GM12878 (cell line): Measurements from ENCODE around the gene MSH3. TPM values are rescaled to one million over a fixed set of nuclear protein-coding genes. Genes with fewer than 3 reads are reported as not detected.

Experiments
- ATAC-seq: fragments of 200-7000 bp; cut with Tn5 transposase; 3 replicates; pipeline ENCODE4 v1.9.1; 2020; ENCODE audit warnings: mild to moderate bottlenecking, moderate library complexity
- BruUV-seq: library from RNA; stranded (reverse); fragments of 400-500 nt; replicated peaks from 2 replicates; lab custom pipeline; 2021; lab: Mats Ljungman, UMichigan
- CTCF ChIA-PET: fragments of 300-600 bp; sonication (Branson Sonifier 250); formaldehyde crosslinking; extraction: SDS; loops from one replicate; lab custom pipeline; 2021; ENCODE audit warnings: inconsistent platforms; lab: Yijun Ruan, JAX
- POLR2A ChIA-PET: fragments of 350-600 bp; formaldehyde crosslinking; extraction: SDS; loops from one replicate; lab custom pipeline; 2021; ENCODE audit warnings: inconsistent platforms; lab: Charles Lee
- RAD21 ChIA-PET: fragments of 300-600 bp; sonication (Branson Sonifier 250); formaldehyde crosslinking; loops from one replicate; lab custom pipeline; 2023; ENCODE audit warnings: antibody characterized with exemption; ENCODE audit not compliant: unreplicated experiment; lab: Charles Lee
- SMC1A ChIA-PET: fragments of 300-600 bp; sonication (Branson Sonifier 250); formaldehyde crosslinking; loops from one replicate; lab custom pipeline; 2023; ENCODE audit not compliant: unreplicated experiment, uncharacterized antibody; lab: Charles Lee
- DNase-seq: peaks from one replicate; pipeline ENCODE4 v3.0.0-alpha.2; 2011; ENCODE audit warnings: low read depth, low spot score
- FAIRE-seq: peaks from 3 replicates; lab custom pipeline; 2011; peaks lifted over from hg19 to GRCh38; lab: Jason Lieb, UNC
- H2AFZ ChIP-seq: 2 replicates; pipeline ENCODE4 v1.6.0; 2011; ENCODE audit warnings: low read depth, low read length, control low read depth; ENCODE audit not compliant: control insufficient read depth
- H3K27ac ChIP-seq: 2 replicates; pipeline ENCODE4 v1.5.1; 2011; ENCODE audit warnings: control low read depth; ENCODE audit not compliant: control insufficient read depth, insufficient read depth
- H3K27me3 ChIP-seq, 2 experiments: replicated peaks in 1 of 2; 2 replicates each; pipeline versions ENCODE4 v1.6.0 to v1.6.1; 2011; ENCODE audit warnings: low read length in 1 of 2; ENCODE audit not compliant: control insufficient read depth in 2 of 2, insufficient read depth in 2 of 2
- H3K36me3 ChIP-seq, 2 experiments: 2 replicates each; pipeline ENCODE4 v1.5.1; 2011; ENCODE audit warnings: low read length in 1 of 2; ENCODE audit not compliant: control insufficient read depth in 2 of 2, insufficient read depth in 2 of 2
- H3K4me1 ChIP-seq: 2 replicates; pipeline ENCODE4 v1.6.1; 2011; ENCODE audit warnings: mild to moderate bottlenecking, low read length, moderate library complexity, mixed read lengths; ENCODE audit not compliant: control insufficient read depth, insufficient read depth
- H3K4me2 ChIP-seq: 2 replicates; pipeline ENCODE4 v1.6.0; 2011; ENCODE audit warnings: control low read depth; ENCODE audit not compliant: control insufficient read depth, insufficient read depth
- H3K4me3 ChIP-seq: fragments of 200-600 bp; sonication (generic); 2 replicates; pipeline ENCODE4 v1.5.1; 2016
- H3K79me2 ChIP-seq: 2 replicates; pipeline ENCODE4 v1.6.0; 2011; ENCODE audit warnings: low read length; ENCODE audit not compliant: control insufficient read depth, insufficient read depth
- H3K9ac ChIP-seq: 2 replicates; pipeline ENCODE4 v1.8.0; 2011; ENCODE audit warnings: low read length, control low read depth, mixed read lengths; ENCODE audit not compliant: control insufficient read depth, insufficient read depth
- H3K9me3 ChIP-seq: replicated peaks from 3 replicates; pipeline ENCODE4 v1.5.1; 2011; ENCODE audit warnings: mild to moderate bottlenecking, low read length; ENCODE audit not compliant: control insufficient read depth, insufficient read depth
- H4K20me1 ChIP-seq: 2 replicates; pipeline ENCODE4 v1.6.0; 2011; ENCODE audit not compliant: control insufficient read depth, insufficient read depth
- MTA2 ChIP-seq: fragments of 450-650 bp; IDR thresholded peaks from 2 replicates; pipeline ENCODE4 v1.6.1; 2016; ENCODE audit warnings: low read depth, mild to moderate bottlenecking, moderate library complexity
- PAX5 ChIP-seq: IDR thresholded peaks from 2 replicates; pipeline ENCODE4 v1.6.1; 2011; ENCODE audit warnings: low read depth, low read length, borderline replicate concordance
- RUNX3 ChIP-seq: IDR thresholded peaks from 2 replicates; pipeline ENCODE4 v1.6.1; 2012; ENCODE audit warnings: low read length, inconsistent platforms
- SPI1 ChIP-seq: IDR thresholded peaks from 2 replicates; pipeline ENCODE4 v1.6.1; 2011; ENCODE audit warnings: low read depth, mild to moderate bottlenecking, low read length, moderate library complexity, borderline replicate concordance; ENCODE audit not compliant: insufficient read depth
- SRF ChIP-seq, 2 experiments: IDR thresholded peaks; 2 replicates each; pipeline ENCODE4 v1.6.1; 2011; ENCODE audit warnings: low read depth in 2 of 2, low read length in 2 of 2, mild to moderate bottlenecking in 1 of 2, moderate library complexity in 1 of 2
- USF1 ChIP-seq: IDR thresholded peaks from 2 replicates; pipeline ENCODE4 v1.6.1; 2011; ENCODE audit warnings: borderline replicate concordance, low read depth, mild to moderate bottlenecking, moderate library complexity, mixed read lengths, low read length; ENCODE audit not compliant: insufficient read depth; ENCODE audit errors: extremely low read length
- ZBED1 ChIP-seq: IDR thresholded peaks from 2 replicates; pipeline ENCODE4 v1.6.1; 2016; ENCODE audit warnings: borderline replicate concordance
- ZBTB33 ChIP-seq: fragments of 450-650 bp; IDR thresholded peaks from 2 replicates; pipeline ENCODE4 v1.6.1; 2017; ENCODE audit warnings: mild to moderate bottlenecking
- ZBTB40 ChIP-seq: fragments of 450-650 bp; IDR thresholded peaks from 2 replicates; pipeline ENCODE4 v1.6.1; 2016; ENCODE audit warnings: mild to moderate bottlenecking, moderate library complexity, borderline replicate concordance
- ZNF207 ChIP-seq: fragments of 450-650 bp; IDR thresholded peaks from 2 replicates; pipeline ENCODE4 v1.6.1; 2014; ENCODE audit warnings: antibody characterized with exemption, mild to moderate bottlenecking, borderline replicate concordance
- ZZZ3 ChIP-seq: IDR thresholded peaks from 2 replicates; pipeline ENCODE4 v1.6.1; 2011; ENCODE audit warnings: low read depth; ENCODE audit not compliant: control insufficient read depth, insufficient read length
- WGBS: methylation state at CpG from one replicate; pipeline ENCODE4 v1.1.6; 2016; ENCODE audit warnings: low lambda C conversion rate; ENCODE audit not compliant: insufficient replicate concordance, insufficient coverage; ENCODE audit errors: missing lambda C conversion rate; 5-methylcytosine and 5-hydroxymethylcytosine counted together
- in situ Hi-C: fragments of 300-500 bp; cut with MboI; formaldehyde crosslinking; loops from 9 replicates; pipeline ENCODE4 v1.14.3; 2018; ENCODE audit warnings: mixed read lengths
- intact Hi-C: fragments of 100-400 bp; cut with micrococcal nuclease; formaldehyde crosslinking; loops from one replicate; pipeline ENCODE4 v1.14.2; 2022; ENCODE audit not compliant: unreplicated experiment
- polyA plus RNA-seq, 11 experiments: library from polyadenylated mRNA; depleted of rRNA in 4 of 11; unstranded in 6 of 11; stranded (reverse) in 5 of 11; fragments of >200 nt; fragmentation: Nextera tagmentation in 4 of 11; fragmentation: Illumina TruSeq in 1 of 11; extraction: Ambion mirVana in 4 of 11; extraction: Trizol in 1 of 11; gene quantifications; 1 replicate in 1 of 11; 2 replicates in 10 of 11; pipeline versions ENCODE4 v1.2.1 to v1.2.3, GENCODE V29; 2011 to 2016; ENCODE audit warnings: inconsistent platforms in 2 of 11, missing spikeins in 2 of 11, low read depth in 1 of 11
- total RNA-seq, 4 experiments: library from RNA; depleted of rRNA in 3 of 4; stranded (reverse); fragments of >200 nt in 3 of 4; fragmentation: Illumina TruSeq in 1 of 4; extraction: Trizol in 1 of 4; gene quantifications; 2 replicates each; pipeline versions ENCODE4 v1.2.1 to v1.2.3, GENCODE V29; 2013 to 2021

The MSH3 gene
- total and polyA plus RNA-seq, 10 of the 15 experiments (the other 5 are each of a cell fraction or from before 2014, with no cell fraction given), result 4.7 to 17.5 (median 12.2) TPM

DNA sequence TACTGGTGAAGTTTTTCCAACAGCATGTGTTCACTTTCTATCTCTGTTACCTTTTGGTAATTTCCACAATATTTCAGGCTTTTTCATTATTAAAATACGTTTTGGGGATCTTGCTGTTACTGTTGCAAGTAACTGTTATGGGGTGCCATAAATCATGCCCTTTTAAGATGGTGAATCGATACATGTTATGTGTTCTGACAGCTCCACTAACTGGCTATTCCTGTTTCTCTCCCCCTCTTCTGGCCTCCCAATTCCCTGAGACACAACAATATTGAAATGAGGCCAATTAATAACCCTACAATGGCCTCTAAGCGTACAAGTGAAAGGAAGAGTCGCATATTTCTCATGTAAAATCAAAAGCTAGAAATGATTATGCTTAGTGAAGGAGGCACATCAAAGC lies 13.1 kb upstream of the MSH3 start:
- Histone ChIP-seq H3K9me3 (no peaks in the 10 kb centered on the region), H4K20me1 (no peaks in the 10 kb centered on the region), H3K9ac (no peak overlapping the region), H3K4me1 (no peaks in the 10 kb centered on the region), H3K4me3 (no peak overlapping the region), H3K27ac (no peak overlapping the region), H2AFZ (no peak overlapping the region), H3K27me3 (no peaks in the 10 kb centered on the region), H3K36me3 (peaks cover 0 to 8% of the 10 kb centered on the region in 2 experiments; a peak in 2 of 4 replicates), H3K4me2 (no peak overlapping the region), H3K79me2 (no peaks in the 10 kb centered on the region)
- in situ Hi-C loops (no loop called here), intact Hi-C loops (no loop called here)
- no TSS peak for BruUV-seq
- ChIA-PET SMC1A (interaction anchor here (1.0 kb wide), 1 partner anchor 15 kb away, joined by 3 read pairs; no protein-coding TSS in a partner anchor), POLR2A (no interaction called here), RAD21 (no interaction called here), CTCF (interaction anchor here (1.2 kb wide), 1 partner anchor 31 kb away, joined by 3 read pairs; no protein-coding TSS in a partner anchor)
- TF ChIP-seq USF1, result no peak
- no peak for TF ChIP-seq MTA2
- no peak for TF ChIP-seq RUNX3
- TF ChIP-seq ZBTB33, result no peak
- TF ChIP-seq PAX5, result no peak
- no peak for TF ChIP-seq ZBED1
- no peak for TF ChIP-seq SPI1
- no peak for TF ChIP-seq ZZZ3
- no peak for TF ChIP-seq ZNF207
- TF ChIP-seq ZBTB40, result no peak
- no peak for TF ChIP-seq SRF (IDR thresholded peaks at IDR 0.05; ENCODE audit: low read depth in 2 of 2, low read length in 2 of 2)
- no peak for ATAC-seq
- DNase-seq, result no peak
- WGBS, result 44% methylated on average over 4 of the region's 4 CpGs
- FAIRE-seq, result no peak
